ENCODE data around the gene CTNNA1.

DNA sequence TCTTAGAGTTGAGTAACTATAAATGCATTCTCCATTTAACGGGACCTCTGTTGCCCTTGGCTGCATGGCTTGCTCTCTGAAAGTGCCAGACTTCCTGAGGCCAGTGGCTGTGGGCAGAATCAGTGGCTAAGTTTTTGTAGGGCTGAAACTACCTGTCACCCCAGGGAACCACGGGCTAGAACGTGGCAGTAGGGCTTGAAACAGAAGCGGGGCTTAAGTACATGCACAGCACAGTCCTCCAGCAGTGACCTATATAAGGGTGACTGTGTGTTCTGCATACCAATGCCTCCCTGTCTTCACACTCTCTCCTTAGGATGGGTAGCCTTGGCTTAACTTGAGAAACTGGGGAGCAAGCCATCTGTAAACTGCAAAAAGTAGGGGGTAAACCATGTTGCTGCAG, 165.5 kb downstream of the CTNNA1 start:
- TF ChIP-seq POLR2A (IDR thresholded peaks at IDR 0.05; ENCODE audit: low read depth, low read length) (no peak), POLR2AphosphoS5 (IDR thresholded peaks at IDR 0.05; ENCODE audit: low read depth, low read length) (no peak)

All from GM12892 (cell line).